Measurements from ENCODE around the gene NDOR1.
"Not testable (repeated sequence)": the region's sequence is repeated elsewhere in the genome, so short reads cannot be mapped to it uniquely, and the experiment has no call there.

Gene NDOR1

GRCh38 chr9:137233143-137233980 lies 27.9 kb downstream of the NDOR1 start:
- H3K4me3 Mint-ChIP-seq: no peak overlapping the region
- H3K9me3 Mint-ChIP-seq: no peaks in the 10 kb centered on the region
- H3K4me1 Mint-ChIP-seq (ENCODE audit: low read depth): peaks cover 8% of the 10 kb centered on the region
- H3K27ac Mint-ChIP-seq: no peak overlapping the region
- no peaks in the 10 kb centered on the region for H3K36me3 Mint-ChIP-seq (ENCODE audit: low read depth)
- H3K27me3 Mint-ChIP-seq: no peaks in the 10 kb centered on the region

GRCh38 chr9:137234055-137234697 lies 28.7 kb downstream of the NDOR1 start:
- Mint-ChIP-seq H3K9me3 (no peaks in the 10 kb centered on the region), H3K36me3 (ENCODE audit: low read depth) (no peaks in the 10 kb centered on the region), H3K27ac (no peak overlapping the region), H3K27me3 (no peaks in the 10 kb centered on the region), H3K4me1 (ENCODE audit: low read depth) (peaks cover 15% of the 10 kb centered on the region), H3K4me3 (no peak overlapping the region)

GRCh38 chr9:137234758-137235423 lies 29.4 kb downstream of the NDOR1 start:
- Mint-ChIP-seq H3K9me3 (no peaks in the 10 kb centered on the region), H3K4me1 (ENCODE audit: low read depth) (peaks cover 20% of the 10 kb centered on the region), H3K36me3 (ENCODE audit: low read depth) (no peaks in the 10 kb centered on the region), H3K27me3 (no peaks in the 10 kb centered on the region), H3K4me3 (no peak overlapping the region), H3K27ac (no peak overlapping the region)

GRCh38 chr9:137235424-137236237 lies 30.1 kb downstream of the NDOR1 start:
- Mint-ChIP-seq H3K27me3 (no peaks in the 10 kb centered on the region), H3K4me3 (no peak overlapping the region), H3K36me3 (ENCODE audit: low read depth) (no peaks in the 10 kb centered on the region), H3K27ac (no peak overlapping the region), H3K9me3 (no peaks in the 10 kb centered on the region), H3K4me1 (ENCODE audit: low read depth) (peaks cover 21% of the 10 kb centered on the region)

GRCh38 chr9:137236238-137236935 lies 30.9 kb downstream of the NDOR1 start:
- Mint-ChIP-seq H3K4me3 (no peak overlapping the region), H3K4me1 (ENCODE audit: low read depth) (peaks cover 21% of the 10 kb centered on the region), H3K9me3 (no peaks in the 10 kb centered on the region), H3K27me3 (no peaks in the 10 kb centered on the region), H3K27ac (no peak overlapping the region), H3K36me3 (ENCODE audit: low read depth) (peaks cover 4% of the 10 kb centered on the region)

GRCh38 chr9:137236936-137237421 lies 31.5 kb downstream of the NDOR1 start:
- H3K36me3 Mint-ChIP-seq (ENCODE audit: low read depth): peaks cover 7% of the 10 kb centered on the region
- H3K4me3 Mint-ChIP-seq: no peak overlapping the region
- H3K9me3 Mint-ChIP-seq: no peaks in the 10 kb centered on the region
- H3K4me1 Mint-ChIP-seq (ENCODE audit: low read depth): peaks cover 21% of the 10 kb centered on the region
- H3K27me3 Mint-ChIP-seq: no peaks in the 10 kb centered on the region
- no peak overlapping the region for H3K27ac Mint-ChIP-seq

GRCh38 chr9:137237759-137238726 lies 32.5 kb downstream of the NDOR1 start:
- H3K4me1 Mint-ChIP-seq (ENCODE audit: low read depth): peaks cover 32% of the 10 kb centered on the region
- no peak overlapping the region for H3K4me3 Mint-ChIP-seq

GRCh38 chr9:137239541-137240200 lies 34.2 kb downstream of the NDOR1 start:
- Mint-ChIP-seq H3K4me1 (ENCODE audit: low read depth) (peaks cover 36% of the 10 kb centered on the region), H3K27ac (peak overlapping the region; percentile 61), H3K36me3 (ENCODE audit: low read depth) (peaks cover 27% of the 10 kb centered on the region), H3K4me3 (peak overlapping the region; percentile 82)
- H3K27me3 Mint-ChIP-seq, H3K9me3 Mint-ChIP-seq: not testable (repeated sequence)

More at GRCh38 chr9:137237759-137238726, 32.5 kb downstream of the NDOR1 start:
- H3K27ac Mint-ChIP-seq: no peak overlapping the region
- H3K27me3 Mint-ChIP-seq: no peaks in the 10 kb centered on the region
- no peaks in the 10 kb centered on the region for H3K9me3 Mint-ChIP-seq
- peaks cover 17% of the 10 kb centered on the region for H3K36me3 Mint-ChIP-seq (ENCODE audit: low read depth)

GRCh38 chr9:137240318-137240840 lies 34.9 kb downstream of the NDOR1 start:
- no peaks in the 10 kb centered on the region for H3K27me3 Mint-ChIP-seq
- peaks cover 27% of the 10 kb centered on the region for H3K36me3 Mint-ChIP-seq (ENCODE audit: low read depth)
- peak overlapping the region; percentile 82 for H3K4me3 Mint-ChIP-seq
- H3K9me3 Mint-ChIP-seq: no peaks in the 10 kb centered on the region
- H3K4me1 Mint-ChIP-seq (ENCODE audit: low read depth): peaks cover 36% of the 10 kb centered on the region
- H3K27ac Mint-ChIP-seq: peak overlapping the region; percentile 61

- H3K36me3 Mint-ChIP-seq (ENCODE audit: low read depth): peaks cover 27% of the 10 kb centered on the region
- H3K9me3 Mint-ChIP-seq: no peaks in the 10 kb centered on the region
- H3K27ac Mint-ChIP-seq: peak within 1 kb of the TSS; percentile 96
- no peaks in the 10 kb centered on the region for H3K27me3 Mint-ChIP-seq
- peaks cover 36% of the 10 kb centered on the region for H3K4me1 Mint-ChIP-seq (ENCODE audit: low read depth)
- peak within 1 kb of the TSS; percentile 89 for H3K4me3 Mint-ChIP-seq
These were observed 35.5 kb downstream of the NDOR1 start, which contains the start of gene TUBB4B for GRCh38 chr9:137240841-137241489. Gene TUBB4B, plus strand, starts transcription at chr9:137241287. Its CDS starts 74 bp downstream, at chr9:137241361.

- Mint-ChIP-seq H3K27me3 (no peaks in the 10 kb centered on the region), H3K4me3 (peak overlapping the region; percentile 89), H3K9me3 (no peaks in the 10 kb centered on the region), H3K27ac (peak overlapping the region; percentile 61), H3K36me3 (ENCODE audit: low read depth) (peaks cover 27% of the 10 kb centered on the region), H3K4me1 (ENCODE audit: low read depth) (peaks cover 36% of the 10 kb centered on the region)
These were observed 36.2 kb downstream of the NDOR1 start for GRCh38 chr9:137241490-137242268.
